HG03097 (cell line): ENCODE results near the gene HECTD1.
"Not testable (repeated sequence)": the region's sequence is repeated elsewhere in the genome, so short reads cannot be mapped to it uniquely, and the experiment has no call there.

Source experiments
- ATAC-seq: cut with Tn5 transposase; IDR thresholded peaks from one replicate; pipeline ENCODE4 v1.9.1; 2021; ENCODE audit not compliant: unreplicated experiment, low FRiP score

HECTD1 gene

DNA sequence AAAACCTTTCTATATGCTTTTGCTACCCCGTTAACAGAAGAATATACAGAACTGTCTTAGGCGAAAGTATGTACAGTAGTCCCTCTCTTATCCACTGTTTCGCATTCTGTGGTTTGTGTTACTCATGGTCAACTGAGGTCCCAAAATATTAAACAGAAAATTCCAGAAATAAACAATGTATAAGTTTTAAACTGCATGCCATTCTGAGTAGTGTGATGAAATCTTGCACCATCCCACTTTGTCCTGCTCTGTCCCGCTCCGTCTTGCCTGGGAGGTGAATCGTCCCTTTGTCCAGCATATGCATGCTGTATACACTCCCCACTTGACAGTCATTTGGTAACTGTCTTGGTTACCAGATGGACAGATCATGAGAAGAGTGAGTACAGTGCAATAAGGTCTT, 111.3 kb downstream of the HECTD1 start:
- no peak for ATAC-seq

DNA sequence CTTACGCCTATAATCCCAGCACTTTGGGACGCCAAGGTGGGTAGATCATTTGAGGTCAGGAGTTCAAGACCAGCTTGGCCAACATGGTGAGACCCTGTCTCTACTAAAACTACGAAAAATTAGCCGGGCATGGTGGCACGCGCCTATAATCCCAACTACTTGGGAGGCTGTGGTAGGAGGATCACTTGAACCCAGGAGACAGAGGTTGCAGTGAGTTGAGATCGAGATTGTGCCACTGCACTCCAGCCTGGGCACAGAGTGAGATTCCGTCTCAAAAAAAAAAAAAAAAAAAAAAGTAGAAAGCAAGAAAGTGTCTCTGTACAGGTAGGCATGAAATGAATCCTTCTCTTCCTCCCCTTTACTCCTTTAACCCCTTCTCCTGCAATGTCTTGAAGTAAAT, 111.8 kb downstream of the HECTD1 start:
- not testable (repeated sequence) for ATAC-seq

DNA sequence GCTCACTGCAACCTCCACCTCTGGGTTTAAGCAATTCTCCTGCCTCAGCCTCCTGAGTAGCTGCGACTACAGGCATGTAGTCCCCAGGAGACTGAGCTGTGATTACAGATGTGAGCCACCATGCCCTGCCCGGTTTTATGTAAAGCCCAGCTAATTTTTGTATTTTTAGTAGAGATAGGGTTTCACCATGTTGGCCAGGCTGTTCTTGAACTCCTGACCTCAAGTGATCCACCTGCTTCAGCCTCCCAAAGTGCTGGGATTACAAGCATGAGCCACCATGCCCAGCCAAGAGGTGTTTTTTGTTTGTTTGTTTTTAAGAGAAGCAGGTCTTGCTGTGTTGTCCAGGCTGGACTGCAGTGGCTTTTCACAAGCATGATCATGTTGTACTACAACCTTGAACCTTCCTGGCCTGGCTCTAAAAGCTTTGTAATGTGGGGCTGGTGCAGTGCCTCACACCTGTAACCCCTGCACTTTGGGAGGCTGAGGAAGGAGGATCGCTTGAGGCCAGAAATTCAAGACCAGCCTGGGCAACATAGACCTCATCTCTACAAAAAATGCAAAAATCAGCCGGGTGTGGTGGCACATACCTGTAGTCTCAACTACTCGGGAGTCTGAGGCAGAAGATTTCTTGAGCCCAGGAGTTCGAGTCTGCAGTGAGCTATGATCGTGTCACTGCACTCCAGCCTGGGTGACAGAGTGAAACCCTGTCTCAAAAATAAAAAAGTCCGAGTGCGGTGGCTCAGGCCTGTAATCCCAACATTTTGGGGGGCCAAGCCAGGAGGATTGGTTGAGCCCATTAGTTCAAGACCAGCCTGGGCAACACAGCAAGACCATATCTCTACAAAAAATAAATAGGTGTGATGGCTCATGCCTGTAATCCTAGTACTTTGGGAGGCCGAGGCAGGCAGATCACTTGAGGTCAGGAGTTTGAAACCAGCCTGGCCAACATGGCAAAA, 113.4 kb downstream of the HECTD1 start:
- ATAC-seq, result not testable (repeated sequence)

DNA sequence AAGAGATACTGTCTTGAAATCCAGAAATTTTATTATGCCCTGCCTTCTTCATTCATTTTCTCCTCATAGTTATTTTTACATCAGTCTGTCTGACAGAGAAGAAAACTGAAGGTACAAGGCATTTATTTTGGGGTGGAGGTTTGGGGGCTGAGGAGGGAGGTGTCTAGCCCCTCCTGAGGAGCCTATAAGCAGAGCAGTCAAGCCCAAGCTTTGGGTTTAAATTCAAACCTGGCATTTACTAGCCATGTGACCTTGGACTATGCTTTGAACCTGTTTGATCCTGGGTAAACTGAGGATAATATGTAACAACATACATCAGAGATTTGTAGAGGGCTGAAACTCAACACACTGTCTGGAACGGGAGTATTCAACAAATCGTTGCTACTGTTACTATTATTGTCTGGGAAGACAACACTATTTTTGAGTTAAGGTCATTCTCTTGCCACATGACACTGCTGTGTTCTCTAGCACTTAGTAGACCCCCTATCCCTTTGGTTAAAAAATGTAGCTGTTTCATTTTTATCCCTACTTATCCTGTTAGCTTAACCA, 115.4 kb downstream of the HECTD1 start:
- no peak for ATAC-seq

DNA sequence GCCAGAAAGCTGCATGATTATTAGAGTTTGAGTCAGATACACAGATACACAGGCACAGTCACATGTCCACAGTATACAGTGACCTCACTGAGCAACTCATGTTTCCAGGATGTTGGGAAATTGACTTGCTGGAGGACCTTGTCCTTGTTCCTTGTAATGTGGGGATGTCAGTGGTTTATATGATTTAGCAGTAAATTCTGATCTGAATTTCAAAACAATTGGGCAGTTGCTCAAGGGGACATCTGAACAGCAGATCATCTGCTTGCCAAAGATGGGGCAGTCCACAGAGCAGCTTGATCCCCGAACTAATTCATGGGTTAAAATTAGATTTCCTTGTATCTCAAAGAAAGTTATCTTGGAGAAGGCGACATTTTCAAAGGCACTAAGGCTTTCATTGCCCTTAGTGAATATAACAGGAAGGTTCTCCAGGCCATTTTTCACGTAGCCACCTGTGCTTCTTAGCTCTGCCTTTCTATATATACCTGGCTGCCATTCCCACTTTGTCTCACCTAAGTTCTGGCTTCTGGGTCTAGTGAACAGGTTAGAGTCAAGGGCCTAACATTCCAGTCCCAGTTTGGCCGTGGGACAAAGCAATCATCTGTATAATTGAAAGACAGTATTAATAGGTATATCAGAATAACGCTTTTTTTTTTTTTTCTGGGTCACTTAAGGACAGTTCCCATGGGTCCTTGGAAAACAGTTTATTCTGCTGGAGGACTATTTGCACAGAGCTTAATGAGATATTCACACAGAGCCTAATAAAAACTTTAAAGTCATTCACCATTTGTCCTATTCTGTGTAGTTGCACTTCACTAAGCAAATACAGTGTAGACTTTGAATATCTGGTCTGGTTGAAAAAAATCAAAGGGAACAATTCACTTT, 116.5 kb downstream of the HECTD1 start:
- no peak for ATAC-seq

DNA sequence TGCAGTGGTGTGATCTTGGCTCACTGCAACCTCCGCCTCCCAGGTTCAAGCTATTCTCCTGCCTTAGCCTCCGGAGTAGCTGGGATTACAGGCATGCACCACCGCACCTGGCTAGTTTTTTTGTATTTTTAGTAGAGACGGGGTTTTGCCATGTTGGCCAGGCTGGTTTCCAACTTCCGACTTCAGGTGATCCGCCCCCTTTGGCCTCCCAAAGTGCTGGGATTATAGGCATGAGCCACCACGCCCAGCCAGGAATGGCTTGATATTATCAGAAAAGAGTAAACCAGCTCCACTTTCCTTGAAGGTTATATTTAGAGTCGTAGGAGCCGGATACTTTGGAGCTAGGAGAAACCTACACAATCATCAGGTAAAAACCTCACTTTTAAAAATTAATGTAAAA, 121.1 kb downstream of the HECTD1 start:
- ATAC-seq, result not testable (repeated sequence)

DNA sequence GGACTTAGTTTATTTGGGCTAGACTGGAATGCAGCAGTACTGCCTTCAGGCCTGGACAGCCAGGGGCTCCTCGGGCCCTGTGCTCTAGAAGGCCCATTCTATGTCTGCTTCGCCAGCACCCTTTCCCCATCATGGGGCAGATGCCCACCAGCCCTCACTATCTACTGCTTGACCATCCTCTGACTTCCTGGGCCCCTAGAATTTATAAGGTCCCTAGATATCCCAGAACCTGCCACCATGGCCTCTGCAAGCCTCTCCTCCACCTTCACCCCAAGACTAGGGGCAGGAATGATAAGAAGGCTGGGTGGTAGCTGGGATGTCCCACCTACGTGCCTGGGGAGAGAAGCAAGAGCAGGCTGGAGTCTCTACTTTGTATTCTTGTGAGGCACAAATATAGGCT, 122.6 kb downstream of the HECTD1 start:
- ATAC-seq, result no peak

DNA sequence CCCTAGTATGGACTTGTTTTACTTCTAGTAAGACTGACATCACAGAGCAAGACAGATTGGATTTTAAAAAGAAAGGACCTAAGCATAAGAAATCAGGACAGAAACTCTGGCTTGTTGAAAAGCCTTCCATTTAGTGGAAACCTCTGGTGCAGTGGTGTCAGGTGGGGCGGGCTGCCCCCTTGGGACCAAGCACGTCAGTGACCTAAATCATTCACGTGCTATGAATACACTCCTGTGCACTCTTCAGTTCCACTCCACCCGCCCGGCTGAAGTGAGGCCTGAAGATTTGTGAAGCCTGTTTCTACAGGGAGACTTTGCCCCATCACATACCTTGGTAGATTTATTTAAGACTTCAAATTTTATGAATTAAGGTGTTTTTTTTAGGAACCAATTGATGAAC, 123.2 kb downstream of the HECTD1 start:
- ATAC-seq, result no peak

DNA sequence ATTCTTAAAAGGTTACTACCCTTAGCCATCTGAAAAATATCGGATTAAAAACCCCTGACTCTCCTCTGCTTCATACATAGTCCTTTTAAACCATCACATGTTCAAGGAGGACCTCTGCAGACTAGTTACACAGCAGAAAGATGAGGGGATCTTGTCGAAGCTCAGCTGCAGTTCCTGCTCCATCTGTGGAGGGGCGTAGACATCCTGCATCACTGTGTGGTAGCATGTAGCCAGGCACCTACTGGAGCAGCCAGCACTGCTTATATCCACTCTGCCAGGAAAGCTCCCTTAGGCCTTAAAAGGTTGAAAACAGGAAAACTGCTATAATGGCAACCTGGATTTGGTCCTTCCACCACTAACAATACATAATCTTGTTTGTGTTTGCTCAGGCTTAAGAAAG, 123.8 kb downstream of the HECTD1 start:
- ATAC-seq, result no peak

DNA sequence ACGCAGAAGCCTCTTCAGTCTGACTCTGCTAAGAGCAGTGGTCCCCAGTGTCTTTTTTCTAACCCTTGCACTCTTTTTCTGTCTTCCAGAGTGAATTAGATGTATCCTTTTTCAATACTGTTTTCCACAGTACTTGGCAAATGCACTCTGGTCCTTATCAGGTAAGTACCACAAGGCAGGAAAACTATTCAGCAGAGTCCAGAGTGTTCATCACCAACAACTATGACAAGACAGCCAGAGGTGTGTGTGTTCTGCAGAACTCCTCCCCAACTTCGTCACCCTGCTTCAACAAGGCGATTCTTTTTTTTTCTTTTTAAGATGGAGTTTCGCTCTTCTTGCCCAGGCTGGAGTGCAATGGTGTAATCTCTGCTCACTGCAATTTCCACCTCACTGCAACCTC, 127.1 kb downstream of the HECTD1 start:
- ATAC-seq, result no peak

DNA sequence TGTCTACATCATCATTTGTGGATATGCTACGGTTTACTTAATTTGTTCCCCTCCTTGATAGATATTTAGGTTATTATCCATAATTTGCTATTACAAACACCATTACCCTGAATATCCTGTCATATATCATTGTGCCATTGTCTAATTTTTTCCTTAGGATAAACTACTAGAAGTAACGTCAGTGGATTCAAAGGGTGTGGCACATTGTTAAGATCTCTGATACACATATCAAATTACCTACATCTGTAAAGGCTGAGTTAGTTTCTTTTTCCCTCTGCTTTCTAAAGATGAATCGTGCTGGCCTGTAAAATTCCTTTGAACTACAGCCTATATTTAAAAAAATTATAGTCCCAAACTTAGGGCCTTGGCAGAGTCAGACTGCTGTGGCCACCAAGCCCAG, 127.5 kb downstream of the HECTD1 start:
- ATAC-seq, result no peak

DNA sequence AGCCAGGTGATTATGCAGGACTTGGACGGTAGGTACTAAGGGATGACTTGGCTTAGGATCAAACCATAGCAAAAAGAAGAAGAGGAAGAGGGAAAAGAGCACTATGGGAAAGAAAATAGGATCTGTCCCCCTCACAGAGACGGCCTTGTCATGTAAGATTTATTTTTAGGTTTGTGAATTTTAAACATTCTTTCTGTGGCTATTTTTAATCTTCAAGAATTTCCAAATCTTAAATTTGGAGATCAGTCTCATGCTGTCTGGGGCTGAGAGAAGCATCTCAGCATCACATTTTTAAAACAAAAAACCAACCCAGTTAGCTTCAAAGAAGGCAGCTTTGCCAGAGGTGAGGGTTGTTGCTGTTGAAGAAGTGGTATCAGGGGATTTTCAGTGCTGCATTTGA, 128.8 kb downstream of the HECTD1 start:
- no peak for ATAC-seq

DNA sequence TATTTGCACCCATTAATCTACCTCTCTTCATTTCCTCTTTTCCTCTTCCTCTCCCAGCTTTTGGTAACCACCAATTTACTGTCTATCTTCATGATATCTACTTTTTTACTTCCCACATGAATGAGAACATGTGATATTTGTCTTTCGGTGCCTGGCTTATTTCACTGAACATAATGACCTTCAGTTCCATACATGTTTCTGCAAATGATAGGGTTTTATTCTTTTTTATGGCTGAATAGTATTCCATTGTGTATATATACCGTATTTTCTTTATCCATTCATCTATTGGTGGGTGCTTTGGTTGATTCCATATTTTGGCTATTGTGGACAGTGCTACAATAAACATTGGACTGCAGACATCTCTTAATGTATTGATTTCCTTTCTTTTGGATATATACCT, 132.4 kb downstream of the HECTD1 start:
- no peak for ATAC-seq

DNA sequence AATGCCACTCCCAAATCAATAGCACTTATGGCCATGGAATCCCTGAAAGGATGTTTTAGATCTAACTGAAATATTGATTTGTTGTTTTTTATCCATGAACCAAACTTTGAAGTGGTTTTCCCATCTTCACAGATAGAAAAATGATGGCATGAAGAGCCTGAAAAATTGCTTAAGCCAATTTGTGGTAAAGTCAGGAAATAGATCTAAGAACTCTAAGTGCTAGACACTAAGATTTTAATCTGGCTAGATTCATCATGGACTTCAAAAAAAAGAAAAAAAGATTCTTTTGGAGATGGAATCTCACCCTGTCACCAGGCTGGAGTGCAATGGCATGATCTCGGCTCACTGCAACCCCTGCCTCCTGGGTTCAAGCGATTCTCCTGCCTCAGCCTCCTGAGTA, 136.4 kb downstream of the HECTD1 start:
- no peak for ATAC-seq

DNA sequence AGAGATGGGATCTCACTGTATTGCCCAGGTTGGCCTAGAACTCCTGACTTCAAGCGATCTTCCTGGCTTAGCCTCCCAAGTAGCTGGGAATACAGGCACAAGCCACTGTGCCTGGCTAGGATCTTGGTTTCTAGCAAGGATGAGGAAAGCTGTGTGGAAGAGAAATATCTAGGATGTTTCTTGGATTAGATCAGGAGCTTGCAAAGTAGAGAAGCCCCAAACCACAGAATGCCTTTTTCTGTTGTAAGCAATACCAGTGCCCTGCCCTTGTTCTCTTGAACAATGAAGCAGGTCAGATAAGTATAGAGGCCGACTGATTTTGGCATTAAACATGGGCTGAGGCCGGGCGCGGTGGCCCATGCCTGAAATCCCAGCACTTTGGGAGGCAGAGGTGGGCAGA, 137.2 kb downstream of the HECTD1 start:
- no peak for ATAC-seq

DNA sequence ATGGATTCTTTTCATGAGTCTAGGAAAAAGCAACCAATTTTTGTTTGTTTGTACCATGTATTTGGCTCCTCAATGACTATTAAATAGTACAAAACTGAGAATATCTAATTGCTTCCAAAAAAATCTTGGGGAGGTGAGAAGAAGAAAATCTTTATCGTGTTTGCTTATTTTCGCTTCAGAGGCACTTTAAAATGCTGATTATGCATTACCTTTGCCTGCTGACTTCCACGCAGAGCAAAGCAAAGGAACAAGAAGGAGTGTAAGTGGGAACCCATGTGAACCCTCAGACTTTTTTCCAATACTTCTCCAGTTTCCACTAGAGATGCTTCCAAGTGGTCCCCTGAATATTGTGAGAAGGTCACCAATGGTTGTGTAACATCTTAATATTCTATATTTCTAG, 138.2 kb downstream of the HECTD1 start:
- no peak for ATAC-seq

DNA sequence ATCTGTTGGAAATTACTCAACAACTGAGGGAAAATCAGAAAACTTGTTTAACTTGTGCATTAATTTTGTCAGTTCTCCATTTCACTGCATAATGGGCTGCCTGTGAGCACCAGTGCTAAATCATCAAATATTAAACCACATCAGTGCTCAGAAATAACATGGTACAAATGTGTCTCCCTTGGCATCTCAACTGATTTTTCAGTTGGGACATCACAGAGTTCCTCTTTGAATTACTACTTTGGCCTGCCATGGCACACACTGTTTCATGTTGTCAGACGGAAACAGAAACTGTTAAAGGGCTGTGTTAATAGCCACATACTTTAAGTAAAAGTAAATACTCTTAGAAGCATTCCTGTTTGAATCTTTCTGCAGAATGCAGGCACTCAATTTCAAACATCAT, 139.4 kb downstream of the HECTD1 start:
- ATAC-seq, result no peak

DNA sequence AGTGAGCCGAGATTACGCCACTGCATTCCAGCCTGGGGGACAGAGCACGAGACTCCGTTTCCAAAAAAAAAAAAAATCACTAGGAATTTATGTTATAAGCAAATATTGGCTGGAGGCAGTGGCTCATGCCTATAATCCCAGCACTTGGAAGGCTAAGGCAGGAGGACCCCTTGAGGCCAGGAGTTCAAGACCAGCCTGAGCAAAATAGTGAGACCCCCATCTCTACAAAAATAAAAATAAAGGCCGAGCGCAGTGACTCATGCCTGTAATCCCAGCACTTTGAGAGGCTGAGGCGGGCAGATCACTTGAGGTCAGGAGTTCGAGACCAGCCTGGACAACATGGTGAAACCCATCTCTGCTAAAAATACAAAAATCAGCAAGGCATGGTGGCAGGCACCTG, 144.7 kb downstream of the HECTD1 start:
- ATAC-seq, result not testable (repeated sequence)

DNA sequence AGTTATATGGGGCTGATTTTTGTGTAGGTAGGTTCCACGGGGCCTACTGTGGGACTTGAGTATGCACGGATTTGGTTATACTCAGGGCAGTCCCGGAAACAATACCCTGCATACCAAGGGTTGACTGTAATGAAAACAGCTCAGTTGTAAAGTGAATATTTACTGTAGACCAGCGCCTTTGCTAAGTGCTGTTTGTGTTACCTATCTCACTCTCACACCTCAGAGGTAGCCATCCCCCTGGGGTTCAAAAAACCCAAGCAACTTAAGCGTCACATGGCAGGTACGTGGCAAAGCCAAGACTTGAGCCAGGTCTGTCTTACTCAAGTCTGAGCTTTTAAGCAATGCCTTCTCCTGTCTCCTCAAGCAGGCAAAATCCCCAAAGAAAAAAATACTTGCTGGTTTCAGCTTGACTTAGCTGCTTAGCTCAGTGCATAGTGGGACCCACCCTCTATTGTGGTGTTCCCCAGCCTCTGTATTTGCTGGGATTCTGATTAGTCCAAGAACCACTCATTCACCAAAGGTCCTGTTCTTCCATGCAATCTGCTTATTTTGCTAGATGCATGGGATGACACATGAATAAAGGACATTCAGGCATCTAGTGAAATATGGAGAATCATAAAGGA, 147.2 kb downstream of the HECTD1 start:
- ATAC-seq, result no peak

DNA sequence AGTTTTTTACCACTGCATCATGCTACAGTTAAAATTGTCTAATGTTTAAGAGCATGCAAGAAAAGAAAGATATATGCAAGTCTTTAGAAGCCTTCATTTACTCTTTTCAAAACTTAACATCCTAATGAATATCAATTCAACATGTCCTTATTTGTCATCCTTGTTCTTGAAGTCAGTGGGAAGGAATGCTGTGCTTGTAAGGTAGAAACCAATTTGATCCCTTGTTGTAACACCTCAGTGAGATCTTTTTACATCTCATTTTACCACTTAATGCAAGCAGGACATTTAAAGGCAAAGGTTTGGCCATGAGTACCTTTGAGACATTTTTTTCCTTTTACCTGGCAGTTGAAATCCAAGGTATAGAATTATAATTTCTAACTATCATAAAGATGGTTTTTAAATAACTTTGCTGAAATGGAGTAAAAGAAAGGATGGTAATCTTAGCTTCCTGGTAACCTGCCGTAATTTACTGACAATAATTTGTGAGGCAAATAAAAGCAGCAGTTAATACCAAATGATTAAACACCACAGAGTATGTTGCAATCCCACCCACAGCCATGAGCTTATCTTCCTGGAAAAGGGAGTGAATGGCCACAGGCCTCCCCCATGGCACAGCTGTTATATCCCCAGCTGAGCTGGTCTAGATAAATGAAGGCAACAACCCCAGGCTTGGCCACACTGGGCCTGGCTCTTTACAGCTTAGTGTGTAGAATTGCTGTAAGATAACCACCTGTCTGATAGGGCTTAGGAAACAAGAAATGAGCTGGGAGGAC, 148.3 kb downstream of the HECTD1 start:
- no peak for ATAC-seq
